Tibial artery (tissue), 4 donors: ENCODE measurements around the gene RABGAP1L.

ENCODE experiments used
- DNase-seq, 2 donors: peaks; one replicate each; pipeline ENCODE4 v3.0.0-alpha.2; 2019
- H3K27ac ChIP-seq, 2 donors: fragments of 200-600 bp; sonication (generic) in 1 of 2; 1 replicate in 1 of 2; 2 replicates in 1 of 2; pipeline ENCODE4 v1.5.1; 2018 to 2019; ENCODE audit warnings: mild to moderate bottlenecking in 1 of 2
- H3K27me3 ChIP-seq, 2 donors: fragments of 200-600 bp; sonication (generic) in 1 of 2; one replicate each; pipeline versions ENCODE4 v1.5.1 to v1.6.0; 2016 to 2019
- H3K36me3 ChIP-seq, 3 donors: fragments of 200-600 bp; sonication (generic) in 2 of 3; one replicate each; pipeline ENCODE4 v1.5.1; 2016 to 2019; ENCODE audit warnings: mild to moderate bottlenecking in 2 of 3
- H3K4me1 ChIP-seq, 4 donors: fragments of 200-600 bp; sonication (generic) in 2 of 4; 1 replicate in 3 of 4; 2 replicates in 1 of 4; pipeline ENCODE4 v1.5.1; 2016 to 2019
- H3K4me3 ChIP-seq, 2 donors: fragments of 200-600 bp; sonication (generic) in 1 of 2; 1 replicate in 1 of 2; 2 replicates in 1 of 2; pipeline ENCODE4 v1.5.1; 2018 to 2019; ENCODE audit warnings: mild to moderate bottlenecking in 2 of 2
- H3K9me3 ChIP-seq, 3 donors: fragments of 200-600 bp; sonication (generic) in 1 of 3; one replicate each; pipeline ENCODE4 v1.5.1; 2016 to 2019
- intact Hi-C: fragments of 100-400 bp; cut with DNase I; formaldehyde crosslinking; loops from one replicate; pipeline ENCODE4 v1.15.0; 2023; ENCODE audit warnings: low total_unique reads
- TF ChIP-seq, protein P1 (sequence below), 2 experiments: fragments of 200-600 bp in 1 of 2; fragments of 450-650 bp in 1 of 2; IDR thresholded peaks; one replicate each; pipeline ENCODE4 v1.5.1; 2017 to 2019; ENCODE audit warnings: antibody characterized with exemption in 2 of 2, mild to moderate bottlenecking in 1 of 2, moderate library complexity in 1 of 2

The RABGAP1L gene

DNA sequence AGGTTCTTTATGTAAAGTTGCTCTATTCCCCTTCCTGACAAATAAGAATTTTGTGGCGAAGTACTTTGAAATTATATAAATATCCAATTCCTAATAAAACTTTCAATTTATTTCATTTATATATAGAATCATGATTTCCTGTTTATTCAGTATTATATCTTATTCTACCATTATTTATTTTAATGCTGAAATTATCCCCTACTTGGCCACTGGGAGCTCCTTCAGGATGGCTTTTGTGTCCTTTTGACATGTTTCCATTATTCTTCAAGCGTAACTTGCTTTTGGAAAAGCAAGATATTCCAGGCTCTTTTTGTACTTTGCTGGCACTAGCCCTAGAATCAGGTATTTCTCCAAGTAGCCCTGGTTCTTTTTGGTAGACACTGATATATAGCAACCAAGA lies 773.3 kb downstream of the RABGAP1L start:
- Histone ChIP-seq H3K4me1 (peaks cover 0 to 4% (median 0%) of the 10 kb centered on the region in 4 donors), H3K27me3 (no peaks in the 10 kb centered on the region), H3K9me3 (no peaks in the 10 kb centered on the region), H3K36me3 (no peaks in the 10 kb centered on the region), H3K4me3 (no peak overlapping the region), H3K27ac (no peak overlapping the region)
- intact Hi-C loops: no loop called here
- DNase-seq: no peak
- TF ChIP-seq, protein P1, sequence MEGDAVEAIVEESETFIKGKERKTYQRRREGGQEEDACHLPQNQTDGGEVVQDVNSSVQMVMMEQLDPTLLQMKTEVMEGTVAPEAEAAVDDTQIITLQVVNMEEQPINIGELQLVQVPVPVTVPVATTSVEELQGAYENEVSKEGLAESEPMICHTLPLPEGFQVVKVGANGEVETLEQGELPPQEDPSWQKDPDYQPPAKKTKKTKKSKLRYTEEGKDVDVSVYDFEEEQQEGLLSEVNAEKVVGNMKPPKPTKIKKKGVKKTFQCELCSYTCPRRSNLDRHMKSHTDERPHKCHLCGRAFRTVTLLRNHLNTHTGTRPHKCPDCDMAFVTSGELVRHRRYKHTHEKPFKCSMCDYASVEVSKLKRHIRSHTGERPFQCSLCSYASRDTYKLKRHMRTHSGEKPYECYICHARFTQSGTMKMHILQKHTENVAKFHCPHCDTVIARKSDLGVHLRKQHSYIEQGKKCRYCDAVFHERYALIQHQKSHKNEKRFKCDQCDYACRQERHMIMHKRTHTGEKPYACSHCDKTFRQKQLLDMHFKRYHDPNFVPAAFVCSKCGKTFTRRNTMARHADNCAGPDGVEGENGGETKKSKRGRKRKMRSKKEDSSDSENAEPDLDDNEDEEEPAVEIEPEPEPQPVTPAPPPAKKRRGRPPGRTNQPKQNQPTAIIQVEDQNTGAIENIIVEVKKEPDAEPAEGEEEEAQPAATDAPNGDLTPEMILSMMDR (IDR thresholded peaks at IDR 0.05): no peak

DNA sequence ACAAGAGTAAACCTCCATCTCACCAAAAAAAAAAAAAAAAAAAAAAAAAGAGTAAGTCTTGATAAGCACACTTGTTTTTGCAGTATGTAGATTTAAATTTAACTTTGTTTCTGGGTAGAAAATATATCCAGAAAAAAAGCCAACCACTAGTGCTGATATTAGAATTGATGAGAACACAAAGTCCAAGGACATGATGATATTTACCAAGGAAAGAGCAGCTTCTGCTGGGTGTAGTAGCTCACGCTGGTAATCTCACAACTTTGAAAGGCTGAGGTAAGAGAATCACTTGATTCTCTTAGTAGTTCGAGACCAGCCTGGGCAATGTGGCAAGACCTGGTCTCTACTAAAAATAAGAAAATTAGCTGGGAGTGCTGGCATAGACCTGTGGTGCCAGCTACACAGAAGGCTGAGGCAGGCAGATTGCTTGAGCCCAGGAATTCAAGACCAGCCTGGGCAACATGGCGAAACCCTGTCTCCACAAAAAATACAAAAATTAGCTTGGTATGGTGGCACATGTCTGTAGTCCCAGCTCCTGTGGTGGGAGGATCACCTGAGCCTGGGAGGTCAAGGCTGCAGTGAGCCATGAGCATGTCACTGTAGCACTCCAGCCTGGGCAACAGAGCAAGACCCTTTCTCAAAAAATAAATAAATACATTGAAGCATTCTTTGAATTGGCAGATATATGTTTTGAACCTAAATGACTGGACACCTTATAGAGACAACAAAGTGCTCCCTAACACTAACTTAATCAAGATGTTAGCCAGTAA lies 776.8 kb downstream of the RABGAP1L start:
- intact Hi-C loops: no loop called here
- H3K27me3 ChIP-seq: no peaks in the 10 kb centered on the region
- TF ChIP-seq, protein P1 (IDR thresholded peaks at IDR 0.05): no peak
- no peak for DNase-seq
- no peaks in the 10 kb centered on the region for H3K9me3 ChIP-seq
- H3K36me3 ChIP-seq: no peaks in the 10 kb centered on the region
- no peak overlapping the region for H3K4me3 ChIP-seq
- no peak overlapping the region for H3K27ac ChIP-seq
- H3K4me1 ChIP-seq: peaks cover 0 to 4% (median 0%) of the 10 kb centered on the region in 4 donors

DNA sequence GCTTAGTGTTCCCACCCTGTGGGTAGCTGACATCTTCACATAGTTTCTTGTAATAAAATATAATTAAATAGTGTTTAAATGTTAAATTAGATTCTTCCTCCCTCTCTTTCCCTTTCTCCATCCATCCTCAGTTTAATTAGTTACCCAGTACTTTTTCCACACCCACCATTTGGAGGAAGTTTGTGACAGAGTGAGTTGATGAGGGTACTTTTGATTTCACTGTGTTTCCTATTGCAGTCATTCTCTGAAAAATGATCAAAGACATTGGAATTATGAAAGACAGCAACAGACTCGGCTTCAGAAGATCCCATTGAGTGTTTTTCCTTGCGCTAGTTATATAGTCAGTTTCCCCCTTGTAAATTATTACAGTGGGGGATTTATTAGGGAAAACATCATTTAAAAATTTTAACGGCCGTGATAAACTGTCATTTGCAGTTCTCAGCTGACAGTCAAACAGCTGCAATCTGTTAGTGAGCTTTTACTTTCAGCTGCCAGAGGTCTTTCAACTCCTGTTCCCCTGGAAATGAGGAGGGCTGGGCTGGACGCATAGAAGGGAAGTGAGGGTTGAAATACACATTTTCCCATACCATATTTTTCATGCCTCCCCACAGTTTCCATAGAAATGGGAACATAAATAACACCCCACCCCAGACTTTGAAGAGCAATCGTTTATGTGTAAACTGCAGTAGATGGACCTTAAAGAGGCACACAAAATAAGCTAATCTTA lies 779.1 kb downstream of the RABGAP1L start:
- H3K27me3 ChIP-seq: no peaks in the 10 kb centered on the region
- H3K4me3 ChIP-seq: no peak overlapping the region
- peak in 1 of 2 donors; percentile 24 for DNase-seq
- no peaks in the 10 kb centered on the region for H3K9me3 ChIP-seq
- no peaks in the 10 kb centered on the region for H3K36me3 ChIP-seq
- H3K27ac ChIP-seq: no peak overlapping the region
- intact Hi-C loops: no loop called here
- TF ChIP-seq, protein P1 (IDR thresholded peaks at IDR 0.05): no peak
- H3K4me1 ChIP-seq: peaks cover 0 to 14% (median 7%) of the 10 kb centered on the region in 4 donors

DNA sequence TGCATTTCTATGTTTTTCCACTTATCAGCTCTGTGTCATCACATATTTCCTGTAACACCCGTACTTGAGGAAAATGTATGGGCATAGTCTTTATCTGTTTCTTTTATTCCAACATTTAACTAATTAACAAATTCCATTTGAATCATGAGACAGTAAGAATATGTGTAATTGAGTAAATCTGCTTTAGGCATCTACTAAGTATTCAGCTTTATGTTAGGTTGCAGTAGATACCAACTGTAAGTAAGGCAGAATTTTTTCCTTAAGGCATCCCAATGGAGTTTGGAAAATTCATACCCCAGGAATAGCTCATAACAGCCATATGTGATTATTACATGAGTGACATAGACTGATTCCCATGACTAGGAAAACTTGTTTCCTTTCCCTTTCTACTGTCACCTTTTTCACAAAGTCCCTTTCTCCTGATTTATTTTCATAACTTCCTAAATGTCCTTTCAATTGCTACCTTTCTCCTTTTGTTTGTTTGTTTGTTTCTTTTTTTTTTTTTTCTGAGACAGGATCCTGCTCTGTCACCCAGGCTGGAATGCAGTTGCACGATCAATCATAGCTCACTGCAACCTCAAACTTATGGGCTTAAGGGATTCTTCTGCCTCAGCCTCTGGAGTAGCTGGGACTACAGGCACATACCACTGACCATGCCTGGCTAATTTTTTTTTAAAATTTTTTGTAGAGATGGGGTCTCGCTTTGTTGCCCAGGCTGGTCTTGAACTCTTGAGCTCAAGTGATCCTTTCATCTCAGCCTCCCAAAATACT lies 780.6 kb downstream of the RABGAP1L start:
- no peak for DNase-seq
- H3K27ac ChIP-seq: no peak overlapping the region
- H3K36me3 ChIP-seq: no peaks in the 10 kb centered on the region
- H3K4me1 ChIP-seq: peaks cover 0 to 20% (median 8%) of the 10 kb centered on the region in 4 donors
- intact Hi-C loops: no loop called here
- TF ChIP-seq, protein P1 (IDR thresholded peaks at IDR 0.05): no peak
- no peaks in the 10 kb centered on the region for H3K9me3 ChIP-seq
- no peaks in the 10 kb centered on the region for H3K27me3 ChIP-seq
- no peak overlapping the region for H3K4me3 ChIP-seq

DNA sequence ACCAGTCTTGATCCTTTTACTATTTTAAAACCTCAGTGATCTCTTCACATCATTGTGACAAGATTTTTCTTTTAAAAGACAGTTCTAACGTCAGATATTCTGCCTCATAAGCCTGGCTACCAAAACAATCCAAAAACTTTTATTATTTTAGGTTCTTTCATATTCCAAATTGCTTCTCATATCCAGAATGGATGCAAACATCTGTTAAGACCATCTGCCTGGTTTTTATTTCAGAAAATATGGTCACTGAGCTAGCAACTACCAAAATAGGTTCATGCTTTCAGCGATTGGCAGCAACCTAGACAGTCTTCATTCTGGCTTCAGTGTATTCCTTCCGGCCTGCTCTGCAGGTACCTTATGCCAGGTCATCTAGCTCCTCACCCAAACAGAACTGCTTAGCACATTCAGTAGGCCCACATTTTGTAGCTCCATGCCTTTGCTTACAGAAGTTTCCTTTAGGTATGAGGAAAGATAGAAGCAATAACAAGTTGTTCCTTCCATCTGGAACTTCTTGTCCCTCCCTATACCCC lies 781.4 kb downstream of the RABGAP1L start:
- Histone ChIP-seq H3K27ac (no peak overlapping the region), H3K4me1 (peaks cover 0 to 20% (median 8%) of the 10 kb centered on the region in 4 donors), H3K4me3 (no peak overlapping the region), H3K9me3 (no peaks in the 10 kb centered on the region), H3K27me3 (no peaks in the 10 kb centered on the region), H3K36me3 (no peaks in the 10 kb centered on the region)
- DNase-seq: no peak
- intact Hi-C loops: no loop called here
- TF ChIP-seq, protein P1 (IDR thresholded peaks at IDR 0.05): no peak
